GM23338 (cell line): ENCODE data around the gene VPS52. TPM values are rescaled to one million over a fixed set of nuclear protein-coding genes. Genes with fewer than 3 reads are reported as not detected.

ENCODE experiments used
- ATAC-seq: fragments of 200-7000 bp; cut with Tn5 transposase; 3 replicates; pipeline ENCODE4 v1.9.1; 2020
- DNase-seq: peaks from one replicate; pipeline ENCODE4 v3.0.0-alpha.2; 2015; ENCODE audit warnings: low spot score
- H2AFZ ChIP-seq: fragments of 200-600 bp; sonication (generic); 2 replicates; pipeline ENCODE4 v1.8.0; 2016; ENCODE audit warnings: antibody characterized with exemption, mild to moderate bottlenecking, moderate library complexity
- H3F3A ChIP-seq: fragments of 200-600 bp; sonication (generic); replicated peaks from 2 replicates; pipeline ENCODE4 v1.8.0; 2017; ENCODE audit warnings: antibody characterized with exemption, mixed run types, low read depth
- H3K27ac ChIP-seq: fragments of 200-600 bp; sonication (generic); 2 replicates; pipeline ENCODE4 v1.6.1; 2016; ENCODE audit warnings: low read depth
- H3K27me3 ChIP-seq: fragments of 200-600 bp; sonication (generic); 2 replicates; pipeline ENCODE4 v1.8.0; 2016; ENCODE audit warnings: mild to moderate bottlenecking, mixed run types, moderate library complexity; ENCODE audit not compliant: insufficient read depth
- H3K36me3 ChIP-seq: fragments of 200-600 bp; sonication (generic); 2 replicates; pipeline ENCODE4 v1.8.0; 2016; ENCODE audit warnings: mild to moderate bottlenecking; ENCODE audit not compliant: insufficient read depth
- H3K4me1 ChIP-seq: fragments of 200-600 bp; sonication (generic); 2 replicates; pipeline ENCODE4 v1.8.0; 2016; ENCODE audit warnings: mild to moderate bottlenecking, moderate library complexity; ENCODE audit not compliant: insufficient read depth
- H3K4me2 ChIP-seq: fragments of 200-600 bp; sonication (generic); 2 replicates; pipeline ENCODE4 v1.7.1; 2017; ENCODE audit warnings: mixed run types
- H3K4me3 ChIP-seq: fragments of 200-600 bp; sonication (generic); 2 replicates; pipeline ENCODE4 v1.6.1; 2016; ENCODE audit warnings: mixed run types
- H3K79me2 ChIP-seq: fragments of 200-600 bp; sonication (generic); replicated peaks from 2 replicates; pipeline ENCODE4 v1.8.0; 2017; ENCODE audit warnings: mild to moderate bottlenecking; ENCODE audit not compliant: insufficient read depth
- H3K9me2 ChIP-seq: fragments of 200-600 bp; sonication (generic); 2 replicates; pipeline ENCODE4 v1.8.0; 2017; ENCODE audit not compliant: insufficient read depth
- H4K20me1 ChIP-seq: fragments of 200-600 bp; sonication (generic); replicated peaks from 2 replicates; pipeline ENCODE4 v1.8.0; 2017; ENCODE audit warnings: mild to moderate bottlenecking; ENCODE audit not compliant: insufficient read depth
- H3K27ac Mint-ChIP-seq: 2 replicates; pipeline ENCODE4 v1.8.0; 2020; ENCODE audit warnings: inconsistent platforms, mild to moderate bottlenecking, moderate library complexity, mixed read lengths
- H3K27me3 Mint-ChIP-seq: 3 replicates; pipeline ENCODE4 v1.8.0; 2022; ENCODE audit warnings: low read depth, mild to moderate bottlenecking, moderate library complexity, mixed read lengths, inconsistent platforms; ENCODE audit not compliant: insufficient read depth, poor library complexity
- H3K36me3 Mint-ChIP-seq: 3 replicates; pipeline ENCODE4 v1.8.0; 2021; ENCODE audit warnings: low read depth, mild to moderate bottlenecking, inconsistent platforms, moderate library complexity, mixed read lengths
- H3K4me1 Mint-ChIP-seq: 3 replicates; pipeline ENCODE4 v1.8.0; 2020; ENCODE audit warnings: mild to moderate bottlenecking, inconsistent platforms, mixed read lengths
- H3K4me3 Mint-ChIP-seq: 3 replicates; pipeline ENCODE4 v1.8.0; 2021; ENCODE audit warnings: moderate library complexity, mild to moderate bottlenecking, inconsistent platforms, mixed read lengths
- H3K9me3 Mint-ChIP-seq: 3 replicates; pipeline ENCODE4 v1.8.0; 2020; ENCODE audit warnings: moderate library complexity, mild to moderate bottlenecking, inconsistent platforms, mixed read lengths
- CREB1 ChIP-seq: fragments of 250-450 bp; sonication (Bioruptor Pico); IDR thresholded peaks from 2 replicates; pipeline ENCODE4 v1.5.0; 2020; ENCODE audit warnings: low read depth, mild to moderate bottlenecking, moderate library complexity
- EZH2 ChIP-seq: fragments of 200-600 bp; sonication (generic); IDR thresholded peaks from one replicate; pipeline ENCODE4 v1.8.0; 2017; ENCODE audit warnings: antibody characterized with exemption, mild to moderate bottlenecking, low read depth; ENCODE audit not compliant: unreplicated experiment
- EZH2phosphoT487 ChIP-seq: fragments of 200-600 bp; sonication (generic); IDR thresholded peaks from one replicate; pipeline ENCODE4 v1.8.1; 2018; ENCODE audit warnings: antibody characterized with exemption; ENCODE audit not compliant: unreplicated experiment
- JUNB ChIP-seq: IDR thresholded peaks from one replicate; pipeline ENCODE4 v1.6.1; 2016; ENCODE audit warnings: antibody characterized with exemption; ENCODE audit not compliant: unreplicated experiment
- NANOG ChIP-seq: IDR thresholded peaks from 2 replicates; pipeline ENCODE4 v1.6.1; 2016; ENCODE audit warnings: antibody characterized with exemption, borderline replicate concordance
- POLR2AphosphoS5 ChIP-seq: IDR thresholded peaks from 2 replicates; pipeline ENCODE4 v1.6.1; 2016; ENCODE audit warnings: antibody characterized with exemption, low read depth
- STAT1 ChIP-seq: IDR thresholded peaks from one replicate; pipeline ENCODE4 v1.6.1; 2016; ENCODE audit warnings: antibody characterized with exemption; ENCODE audit not compliant: unreplicated experiment
- ZNF114 ChIP-seq: fragments of 250-450 bp; sonication (Bioruptor Pico); IDR thresholded peaks from 2 replicates; pipeline ENCODE4 v1.5.0; 2020; ENCODE audit warnings: mild to moderate bottlenecking, moderate library complexity
- ZNF331 ChIP-seq: fragments of 250-450 bp; sonication (Bioruptor Pico); IDR thresholded peaks from 2 replicates; pipeline ENCODE4 v1.5.0; 2020; ENCODE audit warnings: low read depth, mild to moderate bottlenecking, moderate library complexity
- polyA plus RNA-seq: library from polyadenylated mRNA; unstranded; fragments of >200 nt; fragmentation: Nextera tagmentation; extraction: Ambion mirVana; gene quantifications from 2 replicates; pipeline ENCODE4 v1.2.1, GENCODE V29; 2016
- total RNA-seq: library from RNA; depleted of rRNA; stranded (reverse); fragments of >200 nt; shearing (Covaris generic); gene quantifications from 2 replicates; pipeline ENCODE4 v1.2.3, GENCODE V29; 2014
- TF ChIP-seq, protein P1 (sequence below), 2 experiments: fragments of 200-600 bp in 1 of 2; sonication (generic) in 1 of 2; conservative IDR thresholded peaks; 2 replicates each; pipeline versions ENCODE4 v1.5.1 to v1.6.1; 2016 to 2017; ENCODE audit warnings: antibody characterized with exemption in 2 of 2, low read depth in 2 of 2, mild to moderate bottlenecking in 2 of 2, moderate library complexity in 1 of 2
- TF ChIP-seq, protein P2 (sequence below): IDR thresholded peaks from one replicate; pipeline ENCODE4 v1.6.1; 2018; ENCODE audit warnings: antibody characterized with exemption; ENCODE audit not compliant: unreplicated experiment
- TF ChIP-seq, protein P3 (sequence below): IDR thresholded peaks from 2 replicates; pipeline ENCODE4 v1.6.1; 2016; ENCODE audit warnings: antibody characterized with exemption

Gene VPS52
- total and polyA plus RNA-seq, 2 experiments from 2014 or later: 27.9 to 31.1 TPM

DNA sequence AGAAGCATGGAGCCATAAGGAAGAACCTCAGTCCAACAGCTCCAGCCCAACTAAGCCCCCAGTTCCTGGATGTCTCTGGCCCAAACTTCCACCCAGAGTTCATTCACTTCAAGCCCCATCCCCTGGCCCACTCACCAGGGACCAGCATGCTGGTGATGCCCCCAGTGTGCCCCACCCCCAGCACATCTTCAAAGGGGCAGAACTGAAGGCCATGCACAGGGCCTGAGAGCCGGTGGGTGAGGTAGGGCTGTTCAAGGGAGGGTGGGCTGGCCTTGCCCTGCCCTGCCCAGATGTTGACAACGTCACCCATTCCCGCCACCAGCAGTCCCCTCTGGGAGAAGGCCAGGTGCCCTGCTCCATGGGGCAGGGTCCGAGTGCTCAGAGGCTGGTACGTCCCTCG is 8.9 kb upstream of the VPS52 start (continued):
- TF ChIP-seq, protein P1, sequence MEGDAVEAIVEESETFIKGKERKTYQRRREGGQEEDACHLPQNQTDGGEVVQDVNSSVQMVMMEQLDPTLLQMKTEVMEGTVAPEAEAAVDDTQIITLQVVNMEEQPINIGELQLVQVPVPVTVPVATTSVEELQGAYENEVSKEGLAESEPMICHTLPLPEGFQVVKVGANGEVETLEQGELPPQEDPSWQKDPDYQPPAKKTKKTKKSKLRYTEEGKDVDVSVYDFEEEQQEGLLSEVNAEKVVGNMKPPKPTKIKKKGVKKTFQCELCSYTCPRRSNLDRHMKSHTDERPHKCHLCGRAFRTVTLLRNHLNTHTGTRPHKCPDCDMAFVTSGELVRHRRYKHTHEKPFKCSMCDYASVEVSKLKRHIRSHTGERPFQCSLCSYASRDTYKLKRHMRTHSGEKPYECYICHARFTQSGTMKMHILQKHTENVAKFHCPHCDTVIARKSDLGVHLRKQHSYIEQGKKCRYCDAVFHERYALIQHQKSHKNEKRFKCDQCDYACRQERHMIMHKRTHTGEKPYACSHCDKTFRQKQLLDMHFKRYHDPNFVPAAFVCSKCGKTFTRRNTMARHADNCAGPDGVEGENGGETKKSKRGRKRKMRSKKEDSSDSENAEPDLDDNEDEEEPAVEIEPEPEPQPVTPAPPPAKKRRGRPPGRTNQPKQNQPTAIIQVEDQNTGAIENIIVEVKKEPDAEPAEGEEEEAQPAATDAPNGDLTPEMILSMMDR (conservative IDR thresholded peaks at IDR 0.05; ENCODE audit: low read depth in 2 of 2): no peak

DNA sequence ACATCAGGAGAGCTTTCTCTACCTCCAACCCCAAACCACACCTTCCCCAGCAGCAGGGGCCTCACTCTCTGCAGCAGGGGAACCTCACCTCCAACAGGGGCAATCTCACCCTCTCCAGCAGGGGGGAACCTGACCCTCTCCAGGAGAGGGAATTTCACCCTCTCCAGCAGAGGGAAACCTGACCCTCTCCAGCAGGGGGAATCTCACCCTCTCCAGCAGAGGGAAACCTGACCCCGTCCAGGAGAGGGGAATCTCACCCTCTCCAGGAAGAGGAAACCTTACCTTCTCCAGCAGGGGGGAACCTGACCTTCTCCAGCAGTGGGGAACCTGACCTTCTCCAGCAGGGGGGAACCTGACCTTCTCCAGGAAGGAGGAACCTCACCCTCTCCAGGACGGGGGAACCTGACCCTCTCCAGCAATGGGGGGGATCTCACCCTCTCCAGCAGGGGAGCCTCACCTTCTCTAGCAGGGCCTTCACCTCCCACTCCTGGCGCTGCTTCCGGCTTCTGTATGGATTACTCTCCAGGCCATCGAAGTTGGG is 8.4 kb upstream of the VPS52 start:
- peaks cover 12% of the 10 kb centered on the region for H3K27me3 Mint-ChIP-seq
- peaks cover 25% of the 10 kb centered on the region for H3K4me1 ChIP-seq
- H3F3A ChIP-seq: peaks cover 43% of the 10 kb centered on the region
- peaks cover 16% of the 10 kb centered on the region for H3K79me2 ChIP-seq
- no peaks in the 10 kb centered on the region for H3K9me3 Mint-ChIP-seq
- no peaks in the 10 kb centered on the region for H3K27me3 ChIP-seq
- H3K36me3 ChIP-seq: peaks cover 22% of the 10 kb centered on the region
- H3K4me1 Mint-ChIP-seq: peaks cover 24% of the 10 kb centered on the region
- peaks cover 24% of the 10 kb centered on the region for H4K20me1 ChIP-seq
- peaks cover 72% of the 10 kb centered on the region for H3K36me3 Mint-ChIP-seq
- H3K4me3 Mint-ChIP-seq: no peak overlapping the region
- ATAC-seq (peak; percentile 45), DNase-seq (peak; percentile 85)
- no peak overlapping the region for H2AFZ ChIP-seq
- no peak overlapping the region for H3K4me2 ChIP-seq
- H3K27ac ChIP-seq: no peak overlapping the region
- no peak overlapping the region for H3K4me3 ChIP-seq
- peak overlapping the region; percentile 18; the same call in 1 of the 2 replicates for H3K27ac Mint-ChIP-seq
- no peaks in the 10 kb centered on the region for H3K9me2 ChIP-seq
- TF ChIP-seq JUNB (no peak), EZH2phosphoT487 (no peak), NANOG (no peak), ZNF114 (no peak), EZH2 (no peak), STAT1 (no peak), ZNF331 (no peak), CREB1 (CRISPR knock-in tag) (peak; percentile 48), POLR2AphosphoS5 (no peak)
- TF ChIP-seq, protein P2, sequence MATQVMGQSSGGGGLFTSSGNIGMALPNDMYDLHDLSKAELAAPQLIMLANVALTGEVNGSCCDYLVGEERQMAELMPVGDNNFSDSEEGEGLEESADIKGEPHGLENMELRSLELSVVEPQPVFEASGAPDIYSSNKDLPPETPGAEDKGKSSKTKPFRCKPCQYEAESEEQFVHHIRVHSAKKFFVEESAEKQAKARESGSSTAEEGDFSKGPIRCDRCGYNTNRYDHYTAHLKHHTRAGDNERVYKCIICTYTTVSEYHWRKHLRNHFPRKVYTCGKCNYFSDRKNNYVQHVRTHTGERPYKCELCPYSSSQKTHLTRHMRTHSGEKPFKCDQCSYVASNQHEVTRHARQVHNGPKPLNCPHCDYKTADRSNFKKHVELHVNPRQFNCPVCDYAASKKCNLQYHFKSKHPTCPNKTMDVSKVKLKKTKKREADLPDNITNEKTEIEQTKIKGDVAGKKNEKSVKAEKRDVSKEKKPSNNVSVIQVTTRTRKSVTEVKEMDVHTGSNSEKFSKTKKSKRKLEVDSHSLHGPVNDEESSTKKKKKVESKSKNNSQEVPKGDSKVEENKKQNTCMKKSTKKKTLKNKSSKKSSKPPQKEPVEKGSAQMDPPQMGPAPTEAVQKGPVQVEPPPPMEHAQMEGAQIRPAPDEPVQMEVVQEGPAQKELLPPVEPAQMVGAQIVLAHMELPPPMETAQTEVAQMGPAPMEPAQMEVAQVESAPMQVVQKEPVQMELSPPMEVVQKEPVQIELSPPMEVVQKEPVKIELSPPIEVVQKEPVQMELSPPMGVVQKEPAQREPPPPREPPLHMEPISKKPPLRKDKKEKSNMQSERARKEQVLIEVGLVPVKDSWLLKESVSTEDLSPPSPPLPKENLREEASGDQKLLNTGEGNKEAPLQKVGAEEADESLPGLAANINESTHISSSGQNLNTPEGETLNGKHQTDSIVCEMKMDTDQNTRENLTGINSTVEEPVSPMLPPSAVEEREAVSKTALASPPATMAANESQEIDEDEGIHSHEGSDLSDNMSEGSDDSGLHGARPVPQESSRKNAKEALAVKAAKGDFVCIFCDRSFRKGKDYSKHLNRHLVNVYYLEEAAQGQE: no peak
- TF ChIP-seq, protein P3, sequence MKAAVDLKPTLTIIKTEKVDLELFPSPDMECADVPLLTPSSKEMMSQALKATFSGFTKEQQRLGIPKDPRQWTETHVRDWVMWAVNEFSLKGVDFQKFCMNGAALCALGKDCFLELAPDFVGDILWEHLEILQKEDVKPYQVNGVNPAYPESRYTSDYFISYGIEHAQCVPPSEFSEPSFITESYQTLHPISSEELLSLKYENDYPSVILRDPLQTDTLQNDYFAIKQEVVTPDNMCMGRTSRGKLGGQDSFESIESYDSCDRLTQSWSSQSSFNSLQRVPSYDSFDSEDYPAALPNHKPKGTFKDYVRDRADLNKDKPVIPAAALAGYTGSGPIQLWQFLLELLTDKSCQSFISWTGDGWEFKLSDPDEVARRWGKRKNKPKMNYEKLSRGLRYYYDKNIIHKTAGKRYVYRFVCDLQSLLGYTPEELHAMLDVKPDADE: no peak
- TF ChIP-seq, protein P1 (conservative IDR thresholded peaks at IDR 0.05; ENCODE audit: low read depth in 2 of 2): peak; percentile 56 to 84
